ENCODE results near the gene MAST3. TPM values are rescaled to one million over a fixed set of nuclear protein-coding genes. Genes with fewer than 3 reads are reported as not detected.
A peak's percentile ranks its signal among the peaks of the same experiment; 100 is the strongest.

The MAST3 gene
- total RNA-seq, 2 experiments from 2014 or later: 31.0 to 35.8 TPM

DNA sequence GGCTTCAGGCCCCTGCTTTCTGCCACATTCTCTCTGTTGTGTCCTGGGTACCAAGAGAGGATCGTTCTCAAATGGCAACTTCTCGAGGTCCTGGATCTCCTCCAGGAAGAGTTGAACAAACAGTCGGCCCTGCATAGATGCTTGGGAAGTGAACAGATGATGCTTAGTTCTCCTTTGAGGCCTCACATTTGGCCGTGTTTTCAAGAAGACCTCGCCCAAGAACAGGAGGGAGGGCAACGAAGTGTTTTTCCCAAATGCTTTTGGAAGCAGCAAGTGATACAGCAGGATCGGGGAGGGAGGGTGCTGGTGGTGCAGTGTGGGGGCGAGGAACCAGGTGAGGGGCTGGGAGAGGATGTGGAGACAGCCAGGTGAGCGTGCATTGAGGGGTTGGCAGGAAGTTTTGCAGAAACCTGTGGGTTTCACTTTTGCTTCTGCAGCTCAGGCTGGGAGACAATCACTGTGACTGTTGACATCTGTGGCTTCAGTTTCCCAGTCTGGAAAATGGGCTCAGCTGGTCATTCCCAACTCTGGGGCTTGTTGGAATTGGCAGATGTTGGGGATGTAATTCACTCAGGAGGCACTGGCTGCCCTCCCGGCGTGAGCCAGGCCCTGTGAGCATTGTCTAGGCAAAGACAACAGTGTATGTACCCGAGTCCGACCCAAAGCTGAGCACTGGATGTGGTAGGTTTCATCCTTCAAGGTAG lies 21.6 kb downstream of the MAST3 start:
- H3K27ac Mint-ChIP-seq: peak overlapping the region; percentile 90
- ChIA-PET POLR2A (no interaction called here), CTCF (interaction anchor here (1.1 to 2.2 kb wide), 7 partner anchors 9 to 33 kb away, joined by 3 to 6 read pairs (median 4); partner anchors contain the start of gene PIK3R2)
- H3K27me3 Mint-ChIP-seq: no peaks in the 10 kb centered on the region
- no peaks in the 10 kb centered on the region for H3K9me3 Mint-ChIP-seq
- peak; percentile 73 for DNase-seq
- H3K4me3 Mint-ChIP-seq: peak overlapping the region; percentile 81
- peaks cover 33% of the 10 kb centered on the region for H3K4me1 Mint-ChIP-seq
- H3K36me3 Mint-ChIP-seq (ENCODE audit: low read depth): peaks cover 30% of the 10 kb centered on the region

GRCh38 chr19:18119717-18120105 lies 22.1 kb downstream of the MAST3 start:
- peak overlapping the region; percentile 81 for H3K4me3 Mint-ChIP-seq
- peaks cover 35% of the 10 kb centered on the region for H3K36me3 Mint-ChIP-seq (ENCODE audit: low read depth)

GRCh38 chr19:18120127-18120526 lies 22.5 kb downstream of the MAST3 start:
- H3K4me1 Mint-ChIP-seq: peaks cover 33% of the 10 kb centered on the region
- peaks cover 38% of the 10 kb centered on the region for H3K36me3 Mint-ChIP-seq (ENCODE audit: low read depth)
- CTCF ChIA-PET: interaction anchor here (0.6 to 2.2 kb wide), 5 partner anchors 8 to 694 kb away, joined by 3 to 6 read pairs (median 4); partner anchors contain the start of gene PIK3R2
- peak overlapping the region; percentile 90 for H3K27ac Mint-ChIP-seq
- no peak for DNase-seq
- POLR2A ChIA-PET: no interaction called here
- H3K9me3 Mint-ChIP-seq: no peaks in the 10 kb centered on the region
- H3K4me3 Mint-ChIP-seq: peak overlapping the region; percentile 81
- no peaks in the 10 kb centered on the region for H3K27me3 Mint-ChIP-seq

More at GRCh38 chr19:18119717-18120105, 22.1 kb downstream of the MAST3 start:
- ChIA-PET CTCF (interaction anchor here (1.1 to 2.2 kb wide), 5 partner anchors 8 to 32 kb away, joined by 3 to 6 read pairs (median 4); partner anchors contain the start of gene PIK3R2), POLR2A (no interaction called here)
- DNase-seq: peak; percentile 69
- Mint-ChIP-seq H3K27me3 (no peaks in the 10 kb centered on the region), H3K27ac (peak overlapping the region; percentile 90), H3K9me3 (no peaks in the 10 kb centered on the region), H3K4me1 (peaks cover 33% of the 10 kb centered on the region)

DNA sequence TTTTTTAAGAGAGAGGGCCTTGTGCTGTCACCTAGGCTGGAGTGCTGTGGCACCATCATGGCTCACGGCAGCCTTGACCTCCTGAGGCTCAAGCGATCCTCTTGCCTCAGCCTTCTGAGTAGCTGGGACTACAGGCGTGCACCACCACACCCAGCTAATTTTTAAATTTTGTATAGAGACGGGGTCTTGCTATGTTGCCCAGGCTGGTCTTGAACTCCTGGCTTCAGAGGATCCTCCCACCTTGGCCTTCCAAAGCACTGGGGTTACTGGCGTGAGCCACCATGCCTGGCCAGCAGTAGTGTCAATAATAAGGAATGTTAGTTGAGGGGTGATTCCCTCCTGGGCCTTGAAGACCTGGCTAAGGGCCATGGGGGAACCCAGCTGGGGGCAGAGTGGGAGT lies 23.6 kb downstream of the MAST3 start:
- no peak overlapping the region for H3K4me3 Mint-ChIP-seq
- H3K27ac Mint-ChIP-seq: no peak overlapping the region
- DNase-seq: no peak
- CTCF ChIA-PET: interaction anchor here (2.2 kb wide), 1 partner anchor 31 kb away, joined by 6 read pairs; the partner anchor contains the start of gene PIK3R2
- H3K9me3 Mint-ChIP-seq: no peaks in the 10 kb centered on the region
- H3K27me3 Mint-ChIP-seq: no peaks in the 10 kb centered on the region
- H3K36me3 Mint-ChIP-seq (ENCODE audit: low read depth): peaks cover 45% of the 10 kb centered on the region
- POLR2A ChIA-PET: no interaction called here
- peaks cover 33% of the 10 kb centered on the region for H3K4me1 Mint-ChIP-seq

DNA sequence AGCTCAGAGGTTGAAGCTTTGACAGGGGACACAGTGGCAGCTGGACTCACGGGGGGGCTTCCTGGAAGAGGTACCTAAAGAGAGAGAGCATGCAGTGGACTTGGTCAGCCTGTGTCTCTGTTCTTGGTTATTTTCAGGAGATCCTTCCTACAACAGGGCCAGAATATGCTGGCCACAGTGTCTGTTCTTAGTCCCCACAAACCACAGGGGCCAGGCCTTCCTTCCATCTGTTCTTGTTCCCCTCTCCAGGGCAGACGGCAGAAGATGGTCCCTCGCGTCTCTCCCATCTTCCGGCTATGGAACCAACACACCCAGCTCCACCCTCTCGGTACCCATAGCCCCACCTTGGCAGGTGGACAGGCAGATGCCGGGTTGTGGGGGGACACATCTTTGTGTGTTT lies 24.8 kb downstream of the MAST3 start:
- DNase-seq: no peak
- peaks cover 46% of the 10 kb centered on the region for H3K36me3 Mint-ChIP-seq (ENCODE audit: low read depth)
- peaks cover 26% of the 10 kb centered on the region for H3K4me1 Mint-ChIP-seq
- POLR2A ChIA-PET: no interaction called here
- H3K27me3 Mint-ChIP-seq: no peaks in the 10 kb centered on the region
- no peak overlapping the region for H3K27ac Mint-ChIP-seq
- CTCF ChIA-PET: interaction anchor here (1.2 to 1.4 kb wide), 3 partner anchors 13 to 38 kb away, joined by 3 to 4 read pairs (median 4); no protein-coding TSS in a partner anchor
- H3K4me3 Mint-ChIP-seq: no peak overlapping the region
- H3K9me3 Mint-ChIP-seq: no peaks in the 10 kb centered on the region

GRCh38 chr19:18122860-18123795 lies 25.6 kb downstream of the MAST3 start:
- Mint-ChIP-seq H3K4me3 (no peak overlapping the region), H3K27me3 (no peaks in the 10 kb centered on the region), H3K36me3 (ENCODE audit: low read depth) (peaks cover 46% of the 10 kb centered on the region), H3K9me3 (no peaks in the 10 kb centered on the region), H3K4me1 (peaks cover 28% of the 10 kb centered on the region), H3K27ac (no peak overlapping the region)
- no peak for DNase-seq
- ChIA-PET POLR2A (no interaction called here), CTCF (interaction anchor here (1.2 to 1.4 kb wide), 4 partner anchors 13 to 37 kb away, joined by 3 to 4 read pairs (median 4); partner anchors contain the start of gene PIK3R2)

DNA sequence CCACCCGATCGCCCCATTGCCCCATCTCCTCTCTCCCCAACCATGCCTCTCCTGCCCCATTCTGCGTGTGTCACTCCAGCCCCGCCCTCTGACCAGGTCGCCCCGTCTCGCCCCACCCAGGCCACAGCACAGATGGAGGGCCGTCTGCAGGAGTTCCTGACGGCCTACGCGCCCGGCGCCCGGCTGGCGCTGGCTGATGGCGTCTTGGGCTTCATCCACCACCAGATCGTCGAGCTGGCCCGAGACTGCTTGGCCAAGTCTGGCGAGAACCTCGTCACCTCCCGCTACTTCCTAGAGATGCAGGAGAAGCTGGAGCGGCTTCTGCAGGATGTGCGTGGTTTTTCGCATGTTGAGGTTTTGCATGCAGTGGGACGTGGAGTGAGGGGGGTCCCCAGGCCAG lies 26.2 kb downstream of the MAST3 start:
- POLR2A ChIA-PET: no interaction called here
- CTCF ChIA-PET: interaction anchor here (0.6 to 1.4 kb wide), 2 partner anchors 28 to 843 kb away, joined by 3 to 4 read pairs; partner anchors contain the start of gene PIK3R2
- Mint-ChIP-seq H3K4me1 (peaks cover 31% of the 10 kb centered on the region), H3K4me3 (no peak overlapping the region), H3K27ac (no peak overlapping the region), H3K9me3 (no peaks in the 10 kb centered on the region), H3K36me3 (ENCODE audit: low read depth) (peaks cover 52% of the 10 kb centered on the region), H3K27me3 (no peaks in the 10 kb centered on the region)
- DNase-seq: no peak

DNA sequence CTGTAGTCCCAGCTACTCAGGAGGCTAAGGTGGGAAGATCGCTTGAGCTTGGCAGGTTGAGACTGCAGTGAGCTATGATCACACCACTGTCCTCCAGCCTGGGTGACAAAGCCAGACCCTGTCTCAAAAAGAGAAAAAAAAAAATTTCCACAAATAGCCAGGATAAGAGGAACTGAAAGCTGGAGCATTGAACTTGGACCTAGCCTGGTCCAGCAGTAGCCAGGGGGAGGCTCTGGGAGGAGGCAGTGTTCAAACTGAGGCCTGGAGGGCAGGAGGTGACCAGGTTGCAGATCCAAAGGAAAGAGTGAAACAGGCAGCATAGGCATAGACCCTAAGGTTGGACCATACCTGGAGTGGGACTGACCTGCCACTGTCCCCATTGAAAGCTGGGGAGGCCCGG lies 28.5 kb downstream of the MAST3 start:
- peaks cover 10% of the 10 kb centered on the region for H3K4me1 Mint-ChIP-seq
- ChIA-PET CTCF (interaction anchor here (0.9 to 1.1 kb wide), 2 partner anchors 26 to 36 kb away, joined by 3 to 4 read pairs; no protein-coding TSS in a partner anchor), POLR2A (interaction anchor here (0.6 kb wide), 1 partner anchor 125 kb away, joined by 5 read pairs; no protein-coding TSS in a partner anchor)
- no peak overlapping the region for H3K27ac Mint-ChIP-seq
- no peak for DNase-seq
- peaks cover 55% of the 10 kb centered on the region for H3K36me3 Mint-ChIP-seq (ENCODE audit: low read depth)
- no peaks in the 10 kb centered on the region for H3K9me3 Mint-ChIP-seq
- no peaks in the 10 kb centered on the region for H3K27me3 Mint-ChIP-seq
- H3K4me3 Mint-ChIP-seq: no peak overlapping the region

- ChIA-PET CTCF (interaction anchor here (1.0 to 2.0 kb wide), 5 partner anchors 9 to 131 kb away, joined by 4 to 6 read pairs (median 6); no protein-coding TSS in a partner anchor), POLR2A (no interaction called here)
- Mint-ChIP-seq H3K27me3 (no peaks in the 10 kb centered on the region), H3K27ac (peak overlapping the region; percentile 71), H3K36me3 (ENCODE audit: low read depth) (peaks cover 47% of the 10 kb centered on the region), H3K4me1 (peaks cover 8% of the 10 kb centered on the region), H3K4me3 (no peak overlapping the region), H3K9me3 (no peaks in the 10 kb centered on the region)
- DNase-seq: no peak
Observed at GRCh38 chr19:18128044-18128443, 30.5 kb downstream of the MAST3 start.

GRCh38 chr19:18128805-18129204 lies 31.2 kb downstream of the MAST3 start:
- peaks cover 42% of the 10 kb centered on the region for H3K36me3 Mint-ChIP-seq (ENCODE audit: low read depth)
- ChIA-PET POLR2A (no interaction called here), CTCF (interaction anchor here (1.0 to 2.0 kb wide), 4 partner anchors 9 to 132 kb away, joined by 4 to 6 read pairs (median 6); no protein-coding TSS in a partner anchor)
- H3K27ac Mint-ChIP-seq: no peak overlapping the region
- no peak for DNase-seq
- H3K4me3 Mint-ChIP-seq: no peak overlapping the region
- H3K9me3 Mint-ChIP-seq: no peaks in the 10 kb centered on the region
- H3K27me3 Mint-ChIP-seq: no peaks in the 10 kb centered on the region
- H3K4me1 Mint-ChIP-seq: peaks cover 8% of the 10 kb centered on the region

DNA sequence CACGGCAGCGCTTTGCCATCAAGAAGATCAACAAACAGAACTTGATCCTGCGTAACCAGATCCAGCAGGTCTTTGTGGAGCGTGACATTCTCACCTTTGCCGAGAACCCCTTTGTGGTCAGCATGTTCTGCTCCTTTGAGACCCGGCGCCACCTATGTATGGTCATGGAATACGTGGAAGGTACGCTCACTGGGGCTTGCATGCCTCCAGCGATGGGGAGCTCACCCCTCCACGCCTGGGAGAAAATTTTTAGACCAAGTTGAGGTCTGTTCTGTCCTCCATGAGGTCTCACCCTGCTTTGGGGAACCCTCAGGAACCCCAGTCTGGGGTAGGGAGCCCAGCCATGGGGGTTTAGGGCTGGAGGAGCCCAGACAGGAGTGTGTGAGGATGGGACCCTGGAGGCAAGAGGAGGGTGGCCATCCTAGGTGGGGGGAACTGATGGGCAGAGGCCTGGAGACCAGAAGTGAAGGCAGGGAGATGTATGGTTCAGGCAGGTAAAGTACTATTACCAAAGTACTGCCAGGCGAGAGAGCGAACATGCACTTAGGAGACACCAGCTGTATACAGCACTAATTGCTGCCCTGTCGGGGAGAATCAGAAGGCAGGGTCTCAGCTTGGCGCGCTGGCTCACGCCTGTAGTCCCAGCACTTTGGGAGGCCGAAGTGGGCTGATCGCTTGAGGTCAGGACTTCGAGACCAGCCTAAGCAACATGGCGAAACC lies 33.1 kb downstream of the MAST3 start:
- POLR2A ChIA-PET: no interaction called here
- Mint-ChIP-seq H3K36me3 (ENCODE audit: low read depth) (peaks cover 40% of the 10 kb centered on the region), H3K4me3 (no peak overlapping the region), H3K27ac (peak overlapping the region; percentile 57), H3K9me3 (no peaks in the 10 kb centered on the region), H3K4me1 (peaks cover 8% of the 10 kb centered on the region), H3K27me3 (no peaks in the 10 kb centered on the region)
- no peak for DNase-seq
- CTCF ChIA-PET: no interaction called here
